ENCODE results near the gene EIF5A2.

EIF5A2 gene

GRCh38 chr3:170848292-170848917 is 60.0 kb downstream of the EIF5A2 start:
- DNase-seq, result no peak

DNA sequence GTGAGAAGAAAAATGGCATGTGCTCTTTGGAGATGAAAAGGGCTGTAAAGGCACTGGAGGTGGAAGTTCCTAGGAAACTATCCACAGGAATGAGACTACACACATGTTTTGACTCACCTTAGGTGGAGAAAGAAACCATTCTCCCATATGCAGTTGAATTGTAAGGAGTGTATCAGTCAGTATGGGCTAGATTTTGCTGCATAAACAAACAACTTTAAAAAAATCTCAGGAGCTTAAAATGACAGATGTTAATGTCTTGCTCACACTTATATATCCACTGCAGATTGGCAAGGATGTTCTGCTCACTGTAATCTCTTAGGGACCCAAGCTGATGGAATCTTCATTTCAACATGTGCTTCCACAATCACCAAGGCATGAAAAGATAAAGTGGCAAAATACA is 64.1 kb downstream of the EIF5A2 start:
- DNase-seq, result no peak

- DNase-seq, result no peak
Observed at GRCh38 chr3:170840291-170840859, 68.1 kb downstream of the EIF5A2 start.

DNA sequence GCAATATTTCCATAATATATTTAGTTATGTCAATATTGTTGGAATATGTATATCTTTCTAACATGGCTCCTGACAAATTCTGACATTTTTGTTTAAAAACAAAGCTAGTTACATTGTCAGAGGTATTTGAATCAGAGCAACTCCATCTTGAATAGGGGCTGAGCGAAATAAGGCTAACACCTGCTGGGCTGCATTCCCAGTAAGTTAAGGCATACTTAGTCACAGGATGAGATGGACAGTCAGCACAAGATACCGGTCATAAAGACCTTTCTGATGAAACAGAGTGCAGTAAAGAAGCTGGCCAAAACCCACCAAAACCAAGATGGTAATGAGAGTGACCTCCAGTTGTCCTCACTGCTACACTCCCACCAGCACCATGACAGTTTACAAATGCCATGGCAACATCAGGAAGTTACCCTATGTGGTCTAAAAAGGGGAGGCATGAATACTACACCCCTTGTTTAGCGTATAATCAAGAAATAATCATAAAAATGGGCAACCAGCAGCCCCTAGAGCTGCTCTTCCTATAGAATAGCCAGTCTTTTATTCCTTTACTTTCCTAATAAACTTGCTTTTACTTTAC is 68.8 kb downstream of the EIF5A2 start:
- DNase-seq, result no peak

All from CD4-positive, alpha-beta T cell treated with Interleukin-15 for 1 hour (primary cell).